Stimulated activated effector memory CD8-positive, alpha-beta T cell treated with anti-CD3 and anti-CD28 coated beads, Interleukin-12 subunit alpha, Interleukin-12 subunit beta, amount 100 ng/mL, for 72 hours (primary cell): Measurements from ENCODE around the gene MEG3.

Source experiments
- ATAC-seq: fragments of 150-1000 bp; cut with Tn5 transposase; 2 replicates; pipeline ENCODE4 v1.10.0; 2021
- DNase-seq, 2 donors: peaks; one replicate each; pipeline ENCODE4 v3.0.0; 2021 to 2022; ENCODE audit warnings: low spot score in 2 of 2
- H3K27ac Mint-ChIP-seq: one replicate; pipeline ENCODE4 v1.8.0; 2022; ENCODE audit warnings: mild to moderate bottlenecking, mixed read lengths
- H3K36me3 Mint-ChIP-seq: one replicate; pipeline ENCODE4 v1.8.0; 2022; ENCODE audit warnings: mild to moderate bottlenecking, mixed read lengths
- H3K4me1 Mint-ChIP-seq: one replicate; pipeline ENCODE4 v1.8.0; 2022; ENCODE audit warnings: mixed read lengths
- H3K4me3 Mint-ChIP-seq: one replicate; pipeline ENCODE4 v1.8.0; 2022; ENCODE audit warnings: mild to moderate bottlenecking, mixed read lengths
- H3K9me3 Mint-ChIP-seq: one replicate; pipeline ENCODE4 v1.8.0; 2022; ENCODE audit warnings: mixed read lengths

Gene MEG3

DNA sequence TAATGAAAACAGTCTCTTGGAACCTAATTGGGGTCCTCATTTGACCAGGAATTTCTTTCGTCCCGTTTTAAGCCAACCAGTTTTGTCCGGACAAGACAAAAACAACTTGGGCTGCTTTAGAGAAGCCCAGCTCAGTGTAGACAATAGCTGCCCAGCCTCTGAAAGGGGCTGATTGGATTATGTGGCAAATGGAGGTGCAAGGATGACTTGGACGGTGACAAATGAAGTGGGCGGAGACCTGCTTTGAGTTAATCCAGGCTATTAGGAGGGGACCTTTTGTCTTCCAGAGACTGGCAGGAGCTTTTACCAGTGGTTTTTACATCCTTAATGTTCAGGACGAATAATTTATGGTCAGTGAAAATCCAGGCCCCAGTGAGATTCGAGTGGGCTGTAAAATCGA, 4.8 kb downstream of the MEG3 start:
- H3K4me1 Mint-ChIP-seq, result no peaks in the 10 kb centered on the region
- no peaks in the 10 kb centered on the region for H3K36me3 Mint-ChIP-seq
- no peak for DNase-seq
- ATAC-seq, result no peak
- no peak overlapping the region for H3K4me3 Mint-ChIP-seq
- peaks cover 3% of the 10 kb centered on the region for H3K9me3 Mint-ChIP-seq
- H3K27ac Mint-ChIP-seq, result no peak overlapping the region

GRCh38 chr14:100832311-100832960, 6.5 kb downstream of the MEG3 start:
- DNase-seq, result no peak
- Mint-ChIP-seq H3K9me3 (peaks cover 3% of the 10 kb centered on the region), H3K27ac (no peak overlapping the region), H3K36me3 (no peaks in the 10 kb centered on the region), H3K4me1 (no peaks in the 10 kb centered on the region), H3K4me3 (no peak overlapping the region)
- no peak for ATAC-seq

- no peaks in the 10 kb centered on the region for H3K9me3 Mint-ChIP-seq
- no peaks in the 10 kb centered on the region for H3K36me3 Mint-ChIP-seq
- H3K4me3 Mint-ChIP-seq, result no peak overlapping the region
- no peak for DNase-seq
- ATAC-seq, result no peak
- no peaks in the 10 kb centered on the region for H3K4me1 Mint-ChIP-seq
- no peak overlapping the region for H3K27ac Mint-ChIP-seq
These were observed 8.3 kb downstream of the MEG3 start for GRCh38 chr14:100834082-100834793.

GRCh38 chr14:100834794-100835547, 9.1 kb downstream of the MEG3 start:
- Mint-ChIP-seq H3K27ac (no peak overlapping the region), H3K36me3 (no peaks in the 10 kb centered on the region), H3K4me3 (no peak overlapping the region), H3K9me3 (no peaks in the 10 kb centered on the region), H3K4me1 (no peaks in the 10 kb centered on the region)
- DNase-seq, result no peak
- ATAC-seq, result peak; percentile 3

DNA sequence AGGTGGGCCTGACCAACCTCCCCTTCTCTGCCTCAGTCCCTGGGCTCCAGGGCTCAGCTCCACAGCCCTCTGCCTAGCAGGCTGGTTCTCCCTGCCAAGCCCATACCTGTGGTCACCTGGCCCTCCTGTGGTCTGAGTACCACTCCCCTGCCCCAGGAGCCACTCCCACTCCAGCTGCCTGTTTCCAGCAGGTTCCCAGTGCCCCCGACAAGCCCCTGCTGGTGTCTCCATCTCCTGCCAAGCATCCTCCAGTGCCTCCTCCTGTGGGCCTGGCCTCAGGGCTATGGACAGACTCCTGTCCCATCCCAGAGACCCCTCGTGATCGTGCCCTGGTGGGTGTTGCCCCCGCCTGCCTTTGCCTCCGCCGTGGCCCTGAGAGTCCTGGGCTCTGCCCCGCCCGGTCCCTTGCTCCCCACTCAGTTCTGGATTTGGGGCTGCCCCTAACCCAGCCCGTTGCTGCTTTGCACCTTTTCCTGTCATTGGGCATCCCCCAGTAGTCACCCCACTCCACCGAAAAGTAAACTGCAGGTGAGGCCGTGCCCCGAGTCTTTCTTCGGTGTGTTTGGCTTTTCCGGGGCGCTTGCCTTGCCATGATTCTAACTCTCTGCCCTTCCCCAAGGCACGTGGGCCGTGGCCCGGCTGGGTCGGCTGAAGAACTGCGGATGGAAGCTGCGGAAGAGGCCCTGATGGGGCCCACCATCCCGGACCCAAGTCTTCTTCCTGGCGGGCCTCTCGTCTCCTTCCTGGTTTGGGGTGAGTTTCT, 9.8 kb downstream of the MEG3 start:
- H3K4me3 Mint-ChIP-seq, result no peak overlapping the region
- H3K36me3 Mint-ChIP-seq, result no peaks in the 10 kb centered on the region
- DNase-seq, result no peak
- H3K9me3 Mint-ChIP-seq, result no peaks in the 10 kb centered on the region
- H3K4me1 Mint-ChIP-seq, result no peaks in the 10 kb centered on the region
- H3K27ac Mint-ChIP-seq, result no peak overlapping the region
- ATAC-seq, result peak; percentile 4

GRCh38 chr14:100836311-100836805, 10.4 kb downstream of the MEG3 start:
- no peaks in the 10 kb centered on the region for H3K4me1 Mint-ChIP-seq
- no peak overlapping the region for H3K4me3 Mint-ChIP-seq
- no peaks in the 10 kb centered on the region for H3K9me3 Mint-ChIP-seq
- H3K36me3 Mint-ChIP-seq, result no peaks in the 10 kb centered on the region
- no peak for ATAC-seq
- H3K27ac Mint-ChIP-seq, result no peak overlapping the region
- no peak for DNase-seq

GRCh38 chr14:100836941-100837804, 11.3 kb downstream of the MEG3 start:
- Mint-ChIP-seq H3K9me3 (no peaks in the 10 kb centered on the region), H3K27ac (no peak overlapping the region), H3K4me3 (no peak overlapping the region), H3K36me3 (no peaks in the 10 kb centered on the region), H3K4me1 (no peaks in the 10 kb centered on the region)
- ATAC-seq (no peak), DNase-seq (no peak)

DNA sequence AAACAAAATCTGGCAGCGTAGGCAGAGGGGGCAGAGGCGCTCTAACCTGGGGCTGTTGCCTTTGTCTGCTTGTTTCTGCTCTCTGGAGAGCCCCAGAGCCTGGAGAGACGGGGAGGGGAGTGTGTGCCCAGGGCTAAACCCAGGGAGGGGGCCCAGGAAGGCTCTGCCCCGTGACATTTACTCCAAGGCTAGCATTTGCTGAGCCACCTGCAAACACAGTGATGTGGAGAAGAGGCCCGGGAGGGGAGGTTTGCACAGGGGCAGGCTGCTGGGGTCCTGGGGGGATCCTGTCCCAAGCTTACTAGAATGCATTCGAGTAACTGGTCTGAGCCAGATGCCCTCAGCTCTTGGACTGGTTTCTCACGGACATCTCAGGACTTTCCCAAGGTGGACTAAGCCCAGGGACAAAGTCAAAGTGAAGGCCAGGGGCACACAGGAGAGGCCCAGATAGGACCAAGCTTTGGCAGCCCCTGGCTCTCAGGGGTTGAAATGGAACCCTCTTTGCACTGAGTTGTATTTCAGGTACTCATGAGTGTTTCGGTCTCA, 12.0 kb downstream of the MEG3 start:
- no peak for DNase-seq
- Mint-ChIP-seq H3K9me3 (no peaks in the 10 kb centered on the region), H3K4me1 (no peaks in the 10 kb centered on the region), H3K4me3 (no peak overlapping the region), H3K27ac (no peak overlapping the region), H3K36me3 (no peaks in the 10 kb centered on the region)
- ATAC-seq, result no peak

DNA sequence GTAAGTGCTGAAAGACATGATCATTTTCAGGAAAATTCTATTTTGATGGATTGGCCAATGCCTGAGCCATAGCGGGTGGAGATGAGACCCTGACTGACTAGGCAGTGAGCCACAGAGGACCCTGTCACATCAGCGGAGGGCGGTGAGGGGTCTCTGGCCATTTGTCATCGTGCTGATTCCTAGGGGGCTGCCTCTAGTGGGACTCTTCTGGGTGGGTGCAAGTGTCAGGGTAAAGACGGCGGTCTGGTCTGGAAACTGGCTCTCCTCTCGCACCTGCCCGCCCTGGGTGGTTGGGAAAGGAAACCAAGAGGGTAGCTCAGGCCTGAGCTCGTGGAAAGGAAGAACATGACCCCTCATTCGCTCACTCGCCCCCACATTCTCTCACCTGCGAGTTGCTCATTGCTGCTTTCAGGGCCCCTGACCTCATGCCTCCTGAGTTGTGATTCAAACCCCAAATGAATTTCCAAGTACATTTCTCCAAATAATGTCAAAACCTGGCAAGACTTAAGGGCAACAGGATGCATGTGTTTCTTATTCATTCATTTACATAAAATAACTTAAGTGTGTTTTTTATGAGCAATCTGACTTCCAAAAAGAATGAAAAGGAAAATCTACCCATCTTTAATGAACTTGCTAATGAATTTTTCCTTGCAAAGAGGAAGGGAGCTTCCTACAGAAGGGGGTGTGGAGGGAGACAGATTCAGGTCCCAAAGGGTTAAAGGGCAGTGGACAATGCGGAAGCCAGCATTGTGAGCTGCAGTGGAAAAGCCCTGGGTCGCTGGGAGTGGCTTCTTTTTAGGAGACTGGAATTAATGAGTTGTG, 12.8 kb downstream of the MEG3 start:
- Mint-ChIP-seq H3K27ac (no peak overlapping the region), H3K9me3 (no peaks in the 10 kb centered on the region), H3K4me3 (no peak overlapping the region), H3K4me1 (no peaks in the 10 kb centered on the region), H3K36me3 (no peaks in the 10 kb centered on the region)
- ATAC-seq (no peak), DNase-seq (no peak)

- Mint-ChIP-seq H3K27ac (no peak overlapping the region), H3K36me3 (no peaks in the 10 kb centered on the region)
- ATAC-seq, result no peak
These were observed 13.3 kb downstream of the MEG3 start for GRCh38 chr14:100839315-100839585.

DNA sequence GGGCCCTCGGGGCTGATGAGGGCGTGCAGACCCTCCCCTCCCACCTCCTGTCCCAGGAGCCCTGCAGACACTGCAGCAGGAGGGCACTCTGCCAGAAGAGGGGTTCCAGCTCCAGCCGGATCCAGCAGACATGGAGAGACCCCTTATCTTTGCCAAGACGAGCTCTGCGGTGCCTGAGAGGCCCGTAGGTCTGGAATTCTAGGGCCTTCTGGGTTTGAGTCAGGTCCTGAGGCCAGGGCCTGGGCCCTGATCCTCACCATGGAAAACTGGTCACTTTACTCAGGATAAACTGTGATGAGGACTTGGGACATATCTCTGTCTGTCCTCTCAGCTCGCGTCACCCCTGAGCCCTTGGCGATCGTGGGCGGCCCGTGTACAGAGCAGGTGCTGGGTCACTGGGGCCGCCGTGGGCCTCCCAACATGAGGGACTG, 13.8 kb downstream of the MEG3 start:
- Mint-ChIP-seq H3K27ac (no peak overlapping the region), H3K4me3 (no peak overlapping the region), H3K4me1 (no peaks in the 10 kb centered on the region), H3K9me3 (no peaks in the 10 kb centered on the region), H3K36me3 (no peaks in the 10 kb centered on the region)
- no peak for ATAC-seq
- no peak for DNase-seq

More at GRCh38 chr14:100839315-100839585, 13.3 kb downstream of the MEG3 start:
- DNase-seq, result no peak
- Mint-ChIP-seq H3K4me1 (no peaks in the 10 kb centered on the region), H3K9me3 (no peaks in the 10 kb centered on the region), H3K4me3 (no peak overlapping the region)

GRCh38 chr14:100840286-100841065, 14.6 kb downstream of the MEG3 start:
- no peak overlapping the region for H3K27ac Mint-ChIP-seq
- DNase-seq (no peak), ATAC-seq (no peak)
- no peak overlapping the region for H3K4me3 Mint-ChIP-seq
- no peaks in the 10 kb centered on the region for H3K36me3 Mint-ChIP-seq
- no peaks in the 10 kb centered on the region for H3K9me3 Mint-ChIP-seq
- H3K4me1 Mint-ChIP-seq, result no peaks in the 10 kb centered on the region

GRCh38 chr14:100841066-100841760, 15.3 kb downstream of the MEG3 start:
- ATAC-seq, result no peak
- H3K4me3 Mint-ChIP-seq, result no peak overlapping the region
- H3K9me3 Mint-ChIP-seq, result no peaks in the 10 kb centered on the region

More at GRCh38 chr14:100841066-100841760, 15.3 kb downstream of the MEG3 start:
- no peak for DNase-seq
- no peaks in the 10 kb centered on the region for H3K4me1 Mint-ChIP-seq
- no peaks in the 10 kb centered on the region for H3K36me3 Mint-ChIP-seq
- H3K27ac Mint-ChIP-seq, result no peak overlapping the region
